GM12878 (cell line): Measurements from ENCODE around the gene HHAT.

Source experiments
- BCLAF1 ChIP-seq: fragments of 450-650 bp; IDR thresholded peaks from 2 replicates; pipeline ENCODE4 v1.6.1; 2017; ENCODE audit warnings: antibody characterized with exemption, mild to moderate bottlenecking, moderate library complexity
- CHD1 ChIP-seq: IDR thresholded peaks from 2 replicates; pipeline ENCODE4 v1.6.1; 2012; ENCODE audit warnings: low read depth, low read length, improper control_type of control experiment
- EGR1 ChIP-seq, 2 experiments: IDR thresholded peaks; 1 replicate in 1 of 2; 2 replicates in 1 of 2; pipeline ENCODE4 v1.6.1; 2011 to 2012; ENCODE audit warnings: low read depth in 2 of 2, low read length in 2 of 2, borderline replicate concordance in 1 of 2, mild to moderate bottlenecking in 1 of 2, moderate library complexity in 1 of 2
- ESRRA ChIP-seq: IDR thresholded peaks from 2 replicates; pipeline ENCODE4 v1.6.1; 2012; ENCODE audit warnings: mild to moderate bottlenecking, low read length, improper control_type of control experiment
- JUND ChIP-seq: IDR thresholded peaks from 2 replicates; pipeline ENCODE4 v1.6.1; 2012; ENCODE audit warnings: low read depth, mild to moderate bottlenecking, low read length, improper control_type of control experiment, moderate library complexity
- NFYB ChIP-seq: IDR thresholded peaks from 2 replicates; pipeline ENCODE4 v1.6.1; 2011; ENCODE audit warnings: low read depth, mild to moderate bottlenecking, low read length, improper control_type of control experiment, moderate library complexity; ENCODE audit not compliant: insufficient read depth
- POLR2A ChIP-seq: IDR thresholded peaks from 2 replicates; pipeline ENCODE4 v1.6.1; 2011; ENCODE audit warnings: low read depth, mild to moderate bottlenecking, low read length
- POLR2AphosphoS5 ChIP-seq: IDR thresholded peaks from 2 replicates; pipeline ENCODE4 v1.6.1; 2011; ENCODE audit warnings: mild to moderate bottlenecking, low read length, inconsistent platforms
- RCOR1 ChIP-seq: conservative IDR thresholded peaks from 2 replicates; pipeline ENCODE4 v1.6.1; 2012; ENCODE audit warnings: low read depth, low read length, improper control_type of control experiment
- USF2 ChIP-seq: IDR thresholded peaks from 2 replicates; pipeline ENCODE4 v1.6.1; 2011; ENCODE audit warnings: low read depth, low read length, improper control_type of control experiment, borderline replicate concordance
- TF ChIP-seq, protein P1 (sequence below): fragments of 450-650 bp; formaldehyde crosslinking; IDR thresholded peaks from 2 replicates; pipeline ENCODE4 v1.4.0; 2020; ENCODE audit warnings: mild to moderate bottlenecking, moderate library complexity
- TF ChIP-seq, protein P2 (sequence below), 3 experiments: IDR thresholded peaks in 2 of 3; conservative IDR thresholded peaks in 1 of 3; 2 replicates each; pipeline ENCODE4 v1.5.1; 2011; ENCODE audit warnings: low read depth in 3 of 3, low read length in 3 of 3, mild to moderate bottlenecking in 3 of 3, control low read depth in 2 of 3, moderate library complexity in 2 of 3, inconsistent platforms in 1 of 3, mixed read lengths in 1 of 3; ENCODE audit not compliant: control insufficient read depth in 2 of 3, insufficient read depth in 1 of 3; ENCODE audit errors: extremely low read depth in 1 of 3

GRCh38 chr1:210571356-210572284 is 242.9 kb downstream of the HHAT start:
- TF ChIP-seq ESRRA: no peak
- TF ChIP-seq EGR1 (IDR thresholded peaks at IDR 0.05; ENCODE audit: borderline replicate concordance in 1 of 2, low read depth in 2 of 2, low read length in 2 of 2): no peak
- TF ChIP-seq, protein P1, sequence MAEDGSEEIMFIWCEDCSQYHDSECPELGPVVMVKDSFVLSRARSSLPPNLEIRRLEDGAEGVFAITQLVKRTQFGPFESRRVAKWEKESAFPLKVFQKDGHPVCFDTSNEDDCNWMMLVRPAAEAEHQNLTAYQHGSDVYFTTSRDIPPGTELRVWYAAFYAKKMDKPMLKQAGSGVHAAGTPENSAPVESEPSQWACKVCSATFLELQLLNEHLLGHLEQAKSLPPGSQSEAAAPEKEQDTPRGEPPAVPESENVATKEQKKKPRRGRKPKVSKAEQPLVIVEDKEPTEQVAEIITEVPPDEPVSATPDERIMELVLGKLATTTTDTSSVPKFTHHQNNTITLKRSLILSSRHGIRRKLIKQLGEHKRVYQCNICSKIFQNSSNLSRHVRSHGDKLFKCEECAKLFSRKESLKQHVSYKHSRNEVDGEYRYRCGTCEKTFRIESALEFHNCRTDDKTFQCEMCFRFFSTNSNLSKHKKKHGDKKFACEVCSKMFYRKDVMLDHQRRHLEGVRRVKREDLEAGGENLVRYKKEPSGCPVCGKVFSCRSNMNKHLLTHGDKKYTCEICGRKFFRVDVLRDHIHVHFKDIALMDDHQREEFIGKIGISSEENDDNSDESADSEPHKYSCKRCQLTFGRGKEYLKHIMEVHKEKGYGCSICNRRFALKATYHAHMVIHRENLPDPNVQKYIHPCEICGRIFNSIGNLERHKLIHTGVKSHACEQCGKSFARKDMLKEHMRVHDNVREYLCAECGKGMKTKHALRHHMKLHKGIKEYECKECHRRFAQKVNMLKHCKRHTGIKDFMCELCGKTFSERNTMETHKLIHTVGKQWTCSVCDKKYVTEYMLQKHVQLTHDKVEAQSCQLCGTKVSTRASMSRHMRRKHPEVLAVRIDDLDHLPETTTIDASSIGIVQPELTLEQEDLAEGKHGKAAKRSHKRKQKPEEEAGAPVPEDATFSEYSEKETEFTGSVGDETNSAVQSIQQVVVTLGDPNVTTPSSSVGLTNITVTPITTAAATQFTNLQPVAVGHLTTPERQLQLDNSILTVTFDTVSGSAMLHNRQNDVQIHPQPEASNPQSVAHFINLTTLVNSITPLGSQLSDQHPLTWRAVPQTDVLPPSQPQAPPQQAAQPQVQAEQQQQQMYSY: no peak
- TF ChIP-seq, protein P2, sequence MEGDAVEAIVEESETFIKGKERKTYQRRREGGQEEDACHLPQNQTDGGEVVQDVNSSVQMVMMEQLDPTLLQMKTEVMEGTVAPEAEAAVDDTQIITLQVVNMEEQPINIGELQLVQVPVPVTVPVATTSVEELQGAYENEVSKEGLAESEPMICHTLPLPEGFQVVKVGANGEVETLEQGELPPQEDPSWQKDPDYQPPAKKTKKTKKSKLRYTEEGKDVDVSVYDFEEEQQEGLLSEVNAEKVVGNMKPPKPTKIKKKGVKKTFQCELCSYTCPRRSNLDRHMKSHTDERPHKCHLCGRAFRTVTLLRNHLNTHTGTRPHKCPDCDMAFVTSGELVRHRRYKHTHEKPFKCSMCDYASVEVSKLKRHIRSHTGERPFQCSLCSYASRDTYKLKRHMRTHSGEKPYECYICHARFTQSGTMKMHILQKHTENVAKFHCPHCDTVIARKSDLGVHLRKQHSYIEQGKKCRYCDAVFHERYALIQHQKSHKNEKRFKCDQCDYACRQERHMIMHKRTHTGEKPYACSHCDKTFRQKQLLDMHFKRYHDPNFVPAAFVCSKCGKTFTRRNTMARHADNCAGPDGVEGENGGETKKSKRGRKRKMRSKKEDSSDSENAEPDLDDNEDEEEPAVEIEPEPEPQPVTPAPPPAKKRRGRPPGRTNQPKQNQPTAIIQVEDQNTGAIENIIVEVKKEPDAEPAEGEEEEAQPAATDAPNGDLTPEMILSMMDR (IDR thresholded peaks at IDR 0.05 in 2 of 3, conservative IDR thresholded peaks at IDR 0.05 in 1 of 3; ENCODE audit: control insufficient read depth in 2 of 3, extremely low read depth in 1 of 3, insufficient read depth in 1 of 3, low read depth in 3 of 3, low read length in 3 of 3): no peak
- TF ChIP-seq POLR2AphosphoS5: no peak
- no peak for TF ChIP-seq RCOR1
- no peak for TF ChIP-seq USF2
- TF ChIP-seq POLR2A: no peak
- TF ChIP-seq CHD1: no peak
- no peak for TF ChIP-seq JUND
- no peak for TF ChIP-seq NFYB
- TF ChIP-seq BCLAF1: no peak
